Vagina (tissue), 2 donors: ENCODE data around the gene STOX1.

Experiments
- POLR2A ChIP-seq, 2 donors: fragments of 450-650 bp; IDR thresholded peaks; one replicate each; pipeline ENCODE4 v1.6.1; 2017; ENCODE audit warnings: antibody characterized with exemption in 2 of 2, mild to moderate bottlenecking in 2 of 2, moderate library complexity in 2 of 2
- POLR2AphosphoS5 ChIP-seq, 2 donors: sonication (generic); formaldehyde crosslinking; IDR thresholded peaks; one replicate each; pipeline ENCODE4 v1.9.0; 2017; ENCODE audit warnings: antibody characterized with exemption in 2 of 2, mild to moderate bottlenecking in 2 of 2, low read depth in 1 of 2; ENCODE audit not compliant: insufficient read depth in 1 of 2
- TF ChIP-seq, protein P1 (sequence below), 3 experiments: fragments of 450-650 bp in 2 of 3; fragments of 200-600 bp in 1 of 3; sonication (generic) in 1 of 3; IDR thresholded peaks; one replicate each; pipeline ENCODE4 v1.5.1; 2017 to 2019; ENCODE audit warnings: antibody characterized with exemption in 3 of 3, mild to moderate bottlenecking in 2 of 3, moderate library complexity in 2 of 3

DNA sequence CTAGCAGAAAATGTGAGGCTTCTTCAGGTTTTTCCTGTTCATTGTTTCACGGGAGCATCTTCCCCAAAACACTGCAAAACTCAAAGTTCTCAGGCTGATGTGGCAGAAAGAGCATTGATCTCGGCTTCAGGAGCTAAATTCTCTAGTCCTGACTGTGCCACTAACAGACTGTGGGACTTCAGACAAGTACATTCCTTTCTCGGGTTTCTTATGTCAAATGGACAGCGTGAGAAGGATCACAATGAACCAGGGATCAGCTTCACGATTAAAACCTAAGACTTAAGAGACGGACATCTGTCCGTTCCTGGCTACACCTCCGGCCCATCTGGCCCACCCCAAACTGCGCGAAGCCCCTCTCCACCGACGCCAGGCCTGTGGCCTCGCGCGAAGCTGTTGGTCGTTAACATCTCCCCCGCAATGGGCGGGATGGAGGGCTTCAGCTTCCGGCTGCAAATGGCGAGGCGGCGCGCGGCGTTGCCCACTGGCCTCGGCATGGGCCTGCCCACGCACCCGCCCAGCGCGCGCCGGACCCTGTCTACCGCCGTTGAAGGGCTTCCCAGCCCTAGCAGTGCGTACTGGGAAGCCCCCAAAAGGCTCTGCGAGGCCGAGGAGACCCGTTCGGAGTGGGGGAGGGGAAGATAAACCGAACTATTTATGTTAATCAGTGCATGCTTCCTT is 73.2 kb downstream of the STOX1 start:
- TF ChIP-seq, protein P1, sequence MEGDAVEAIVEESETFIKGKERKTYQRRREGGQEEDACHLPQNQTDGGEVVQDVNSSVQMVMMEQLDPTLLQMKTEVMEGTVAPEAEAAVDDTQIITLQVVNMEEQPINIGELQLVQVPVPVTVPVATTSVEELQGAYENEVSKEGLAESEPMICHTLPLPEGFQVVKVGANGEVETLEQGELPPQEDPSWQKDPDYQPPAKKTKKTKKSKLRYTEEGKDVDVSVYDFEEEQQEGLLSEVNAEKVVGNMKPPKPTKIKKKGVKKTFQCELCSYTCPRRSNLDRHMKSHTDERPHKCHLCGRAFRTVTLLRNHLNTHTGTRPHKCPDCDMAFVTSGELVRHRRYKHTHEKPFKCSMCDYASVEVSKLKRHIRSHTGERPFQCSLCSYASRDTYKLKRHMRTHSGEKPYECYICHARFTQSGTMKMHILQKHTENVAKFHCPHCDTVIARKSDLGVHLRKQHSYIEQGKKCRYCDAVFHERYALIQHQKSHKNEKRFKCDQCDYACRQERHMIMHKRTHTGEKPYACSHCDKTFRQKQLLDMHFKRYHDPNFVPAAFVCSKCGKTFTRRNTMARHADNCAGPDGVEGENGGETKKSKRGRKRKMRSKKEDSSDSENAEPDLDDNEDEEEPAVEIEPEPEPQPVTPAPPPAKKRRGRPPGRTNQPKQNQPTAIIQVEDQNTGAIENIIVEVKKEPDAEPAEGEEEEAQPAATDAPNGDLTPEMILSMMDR (IDR thresholded peaks at IDR 0.05) = no peak
- TF ChIP-seq POLR2AphosphoS5 (IDR thresholded peaks at IDR 0.05; ENCODE audit: insufficient read depth in 1 of 2, low read depth in 1 of 2) (peak in 1 of 2 donors; percentile 95), POLR2A (IDR thresholded peaks at IDR 0.05) (no peak)
